NCI-H187 (cell line): ENCODE measurements around the gene CDH11.

Experiments used
- DNase-seq, 2 experiments: peaks; one replicate each; lab custom pipeline; 2025; lab: John Stamatoyannopoulos, UW

Gene CDH11

DNA sequence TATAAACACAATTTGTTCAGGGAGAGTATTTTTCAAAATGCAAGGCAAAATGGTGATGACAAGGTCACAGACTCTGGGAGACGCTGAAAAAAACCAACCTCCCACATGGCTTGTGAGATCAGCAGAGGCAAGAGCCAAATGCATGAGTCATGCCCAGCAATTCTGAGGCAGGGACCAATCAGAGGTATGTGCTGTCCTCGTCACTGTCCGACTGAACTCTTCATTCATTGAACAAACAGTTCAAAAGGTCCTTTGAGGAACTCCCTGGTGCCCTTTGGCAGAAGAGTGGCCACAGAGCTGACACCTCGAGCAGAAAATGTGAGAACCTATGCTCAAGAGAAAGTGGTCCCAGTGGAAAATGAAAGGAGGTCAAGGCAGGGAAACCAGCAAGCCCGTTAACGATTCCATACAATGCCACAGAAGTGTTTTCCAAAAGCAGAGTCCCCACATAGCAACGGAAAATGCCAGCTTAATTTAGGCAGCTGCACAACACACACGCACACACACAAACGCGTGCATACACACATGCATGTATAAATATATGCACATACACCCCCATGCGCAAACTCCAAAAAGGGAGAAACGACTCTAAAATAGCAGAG, 50.9 kb downstream of the CDH11 start:
- no peak for DNase-seq

DNA sequence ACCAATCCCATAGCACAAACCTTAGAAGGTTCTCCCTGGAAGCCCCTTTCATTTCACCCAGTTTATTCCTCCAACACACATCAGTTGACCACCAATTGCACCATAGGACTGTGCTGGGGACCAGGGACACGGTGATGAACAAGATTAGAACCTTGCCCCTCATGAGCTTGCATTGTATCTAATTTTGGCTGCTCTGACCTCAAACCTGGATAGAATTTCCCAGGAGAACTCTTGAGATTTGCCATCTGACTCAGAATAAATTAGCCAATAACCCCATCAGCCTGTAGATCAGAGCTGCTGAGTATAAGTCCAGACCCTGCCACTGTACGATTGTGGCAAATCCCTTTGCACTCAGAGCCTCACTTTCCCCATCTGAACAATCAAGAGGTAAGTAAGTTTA, 52.1 kb downstream of the CDH11 start:
- DNase-seq = no peak

DNA sequence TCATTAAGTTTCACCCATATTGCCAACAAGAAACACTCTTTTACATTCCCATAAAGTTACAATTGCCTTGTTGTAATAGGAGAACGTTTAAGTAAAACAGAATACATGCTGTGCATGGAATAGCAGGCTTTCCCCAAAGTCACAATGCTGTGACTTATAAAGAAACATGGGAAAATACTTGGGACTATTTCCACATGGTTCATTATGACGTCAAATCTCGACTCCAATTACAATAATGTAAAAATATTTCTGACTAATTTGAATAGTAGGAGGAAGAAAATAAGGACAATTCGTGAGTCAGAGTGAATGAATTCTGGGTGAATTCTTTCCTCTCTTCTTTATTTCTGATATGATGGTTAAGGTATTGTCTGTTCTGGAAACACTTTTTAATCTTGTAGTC, 52.8 kb downstream of the CDH11 start:
- DNase-seq = no peak

DNA sequence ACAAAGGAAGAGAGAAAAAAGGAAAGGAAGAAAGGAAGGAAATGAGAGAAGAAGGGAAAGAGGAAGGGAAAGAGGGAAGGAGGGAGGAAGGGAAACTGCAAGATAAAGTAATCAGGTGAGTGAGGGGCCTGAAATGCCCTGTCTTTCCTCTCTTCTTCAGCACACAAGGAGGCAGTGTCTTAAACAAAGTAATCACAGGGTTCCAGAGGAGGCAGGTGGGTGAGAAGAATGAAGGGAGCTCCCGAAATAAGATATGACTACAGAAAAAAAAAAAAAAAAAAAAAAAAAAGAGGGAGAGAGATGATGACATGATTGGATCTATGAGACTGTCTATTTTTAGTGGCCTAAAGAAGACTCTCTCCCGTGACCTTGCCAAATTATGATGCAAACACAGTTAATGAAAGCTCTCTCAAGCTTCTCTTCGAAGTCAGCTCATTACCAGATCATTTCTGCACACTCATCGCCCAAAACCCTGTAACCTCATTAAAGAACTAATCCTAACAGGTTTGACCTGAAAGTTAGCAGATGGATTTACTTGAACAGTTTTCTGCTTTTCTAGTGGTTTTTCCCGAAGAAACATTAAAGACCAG, 53.6 kb downstream of the CDH11 start:
- no peak for DNase-seq

DNA sequence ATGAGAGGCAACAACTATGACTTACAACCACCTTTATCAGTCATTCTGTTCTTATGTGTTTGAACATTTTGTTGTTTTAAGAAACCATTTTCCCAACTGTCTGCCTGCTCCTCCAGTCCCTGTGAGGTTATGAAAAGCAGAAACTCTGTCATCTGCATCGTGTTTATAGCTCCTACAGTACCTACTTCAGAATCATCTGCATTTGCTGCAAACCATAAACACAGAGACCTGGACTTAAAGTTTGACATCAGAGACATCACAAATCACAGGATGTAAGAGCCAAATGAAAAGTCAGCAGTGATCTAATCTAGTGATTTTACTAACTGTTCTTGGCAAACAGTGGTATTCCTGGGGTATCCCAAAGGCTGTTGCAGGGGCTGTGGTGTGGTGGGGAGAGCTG, 55.2 kb downstream of the CDH11 start:
- no peak for DNase-seq

DNA sequence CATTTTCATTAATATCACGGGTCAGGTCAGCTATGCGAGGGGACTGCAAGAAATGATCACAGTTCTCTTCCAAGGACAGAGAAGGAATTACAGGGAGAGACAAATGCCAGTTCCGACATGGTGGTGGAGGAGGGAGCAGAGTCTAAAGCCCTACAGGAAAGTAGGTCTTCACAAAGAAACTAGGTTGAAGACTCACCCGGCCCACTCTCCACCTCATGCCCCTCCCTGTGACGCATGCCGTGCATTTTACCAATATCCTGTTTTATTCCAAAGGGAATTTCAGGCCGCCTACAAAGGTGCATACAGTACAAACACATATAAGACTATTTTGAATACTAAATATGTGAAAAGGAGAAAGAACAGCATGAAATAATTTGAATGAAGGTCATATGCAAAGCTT, 56.8 kb downstream of the CDH11 start:
- DNase-seq = no peak

DNA sequence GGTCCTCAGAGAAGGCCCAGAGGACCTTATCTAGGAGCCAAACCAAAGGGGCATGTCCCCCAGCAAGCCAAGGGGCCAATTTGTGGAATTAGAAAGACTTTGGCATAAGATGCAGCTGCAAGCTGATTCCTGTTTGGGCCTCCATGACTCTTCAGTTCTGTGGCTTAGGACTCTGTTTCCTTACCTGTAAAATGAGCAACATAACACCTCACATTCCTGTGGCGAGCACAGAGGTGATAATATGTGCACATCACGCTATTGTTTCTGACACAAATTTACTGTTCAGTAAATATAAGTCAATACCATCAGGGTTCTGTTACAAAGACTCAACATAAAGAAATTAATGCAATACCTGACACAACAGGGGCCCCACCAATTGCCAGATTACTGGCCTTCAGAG, 57.7 kb downstream of the CDH11 start:
- no peak for DNase-seq

DNA sequence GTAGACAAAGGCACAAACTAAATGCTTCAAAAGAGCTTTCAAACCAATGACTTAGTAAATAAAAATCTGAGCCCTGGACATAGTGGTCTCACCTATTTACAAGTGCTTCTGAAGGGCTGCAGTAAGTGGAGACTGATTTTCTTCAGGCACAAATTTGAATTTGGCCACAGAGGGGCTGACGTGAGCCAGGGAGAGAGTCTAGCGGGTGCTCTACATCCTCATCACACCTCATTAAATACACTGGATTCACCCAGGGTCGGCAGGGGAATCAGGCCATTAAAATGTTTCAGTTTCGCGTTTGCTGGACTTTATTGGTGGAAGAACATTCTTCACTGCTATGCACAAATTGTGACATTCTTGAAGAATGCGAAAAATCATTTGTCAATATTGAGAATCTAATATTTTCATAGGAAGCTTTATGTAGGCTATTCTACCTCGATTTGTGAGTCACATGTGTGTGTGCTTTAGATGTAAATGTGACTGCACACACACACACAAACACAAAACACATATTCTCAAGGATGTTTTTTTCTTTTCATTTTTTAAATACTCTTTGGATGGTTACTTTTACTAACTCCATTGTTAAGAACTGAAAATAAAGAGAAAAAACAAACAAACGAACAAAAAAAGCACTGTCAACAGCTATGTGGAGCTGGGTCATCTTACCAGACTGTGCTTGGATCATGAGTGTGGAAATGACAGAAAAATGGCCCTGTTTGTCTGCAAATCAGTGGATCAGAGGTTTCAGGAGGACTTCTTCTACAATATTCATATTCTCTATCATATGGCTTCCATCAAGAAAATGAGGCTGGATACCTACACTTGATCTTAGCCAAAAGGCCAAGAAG, 58.9 kb downstream of the CDH11 start:
- DNase-seq = no peak

DNA sequence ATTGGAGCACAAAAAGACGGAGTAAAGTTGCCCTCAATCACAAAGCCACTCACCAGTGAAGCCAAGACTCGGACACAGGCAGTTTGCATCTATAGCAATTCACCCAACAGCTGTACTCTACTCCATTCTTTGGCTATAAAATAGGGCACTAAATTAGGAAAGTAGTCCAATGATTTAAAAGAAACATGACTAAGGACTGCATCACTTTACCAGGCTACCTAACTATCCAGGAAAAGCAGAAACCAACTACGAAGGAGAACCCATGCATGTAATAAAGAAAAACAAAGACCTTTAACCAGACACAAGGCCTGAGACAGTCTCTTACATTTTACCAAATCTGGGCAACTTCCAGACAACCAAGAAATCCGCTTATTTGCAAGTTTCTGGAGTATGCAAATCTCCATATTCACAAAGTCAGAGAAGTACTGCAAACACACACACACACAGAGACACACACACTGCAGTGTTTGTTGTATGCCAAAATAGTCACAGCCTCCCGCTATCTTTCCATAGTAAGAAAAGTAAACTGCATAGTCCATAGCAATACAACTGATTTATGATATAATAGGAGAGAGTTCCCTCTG, 59.8 kb downstream of the CDH11 start:
- DNase-seq = no peak

DNA sequence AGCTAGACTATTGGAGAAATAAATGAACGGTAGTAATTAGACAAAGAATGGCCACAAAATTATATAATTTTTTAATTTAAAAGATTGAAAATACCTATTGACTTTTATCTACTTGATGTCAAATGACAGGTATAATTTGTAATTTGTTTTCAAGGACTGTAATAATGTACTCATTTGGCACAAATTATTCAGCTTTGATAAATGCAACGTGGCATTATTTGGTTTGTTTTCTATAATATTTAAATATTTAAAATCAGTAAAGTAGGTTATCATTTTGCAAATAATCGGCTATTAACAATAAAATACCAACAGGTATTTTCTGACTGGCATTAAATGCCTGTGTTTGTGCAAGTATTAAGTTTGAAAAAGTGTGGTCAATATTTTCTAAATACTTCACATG, 60.6 kb downstream of the CDH11 start:
- DNase-seq = no peak

DNA sequence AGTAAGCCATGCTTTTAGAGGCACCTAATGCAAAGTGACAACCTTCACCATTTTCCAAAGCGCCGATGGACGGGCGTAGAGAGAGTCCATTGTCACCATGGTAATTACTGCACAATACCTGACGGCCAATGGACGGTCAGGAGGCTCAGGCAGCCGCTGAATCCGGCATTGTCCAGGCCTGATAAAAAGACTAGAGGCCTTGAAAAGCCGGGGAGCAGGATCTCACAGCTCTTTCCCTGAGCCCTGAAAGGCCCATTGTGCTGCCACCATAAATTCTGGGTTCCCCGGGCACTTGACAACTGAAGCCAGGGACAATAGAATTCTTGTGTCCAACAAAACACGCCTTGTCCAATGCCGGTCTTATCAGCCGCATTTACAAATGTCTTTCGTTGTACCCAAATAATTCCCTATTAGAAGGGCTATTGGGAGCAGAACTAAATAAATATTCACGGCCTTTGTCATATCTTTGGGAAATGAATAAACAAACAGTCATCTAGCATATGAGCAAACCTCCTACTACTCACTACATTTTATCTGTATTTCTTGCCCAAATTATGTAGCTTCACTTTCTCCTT, 62.4 kb downstream of the CDH11 start:
- DNase-seq = no peak

DNA sequence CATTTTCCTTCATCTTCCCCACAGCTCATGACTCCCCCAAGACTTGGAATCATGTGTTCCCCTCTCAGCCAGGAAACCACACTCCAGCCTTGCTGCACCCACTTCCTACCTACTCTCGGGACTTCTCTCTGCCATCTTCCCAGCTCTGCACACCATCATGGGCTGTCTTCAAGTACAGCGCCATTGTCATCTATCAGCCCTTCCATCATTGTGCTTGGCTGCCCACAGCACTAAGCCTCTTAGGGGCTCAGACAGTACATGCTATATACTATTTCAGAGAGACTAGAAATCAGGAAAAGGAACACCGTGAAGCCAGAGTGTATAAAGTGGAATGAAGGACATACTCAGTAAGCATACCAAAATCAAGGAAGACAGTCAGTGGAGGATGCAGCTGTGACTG, 64.7 kb downstream of the CDH11 start:
- no peak for DNase-seq

DNA sequence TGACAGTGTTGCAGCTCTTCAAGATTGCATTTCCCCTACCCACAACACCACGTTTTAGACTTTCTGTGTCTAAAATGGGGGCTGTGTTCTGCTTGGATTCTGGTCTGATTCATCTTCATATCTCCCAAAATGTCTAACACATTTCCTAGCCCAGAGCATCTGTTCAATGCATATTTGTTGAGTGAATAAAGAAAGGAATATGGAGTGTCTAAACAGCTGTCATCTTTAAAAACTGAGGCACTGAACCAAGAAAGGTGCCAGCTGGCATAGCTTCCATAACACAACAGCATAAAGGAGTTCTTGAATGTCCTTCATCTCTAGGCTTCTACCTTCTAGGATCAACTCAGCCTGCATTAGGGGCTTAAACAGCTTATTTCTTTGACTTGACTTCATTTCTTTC, 67.4 kb downstream of the CDH11 start:
- DNase-seq = no peak

DNA sequence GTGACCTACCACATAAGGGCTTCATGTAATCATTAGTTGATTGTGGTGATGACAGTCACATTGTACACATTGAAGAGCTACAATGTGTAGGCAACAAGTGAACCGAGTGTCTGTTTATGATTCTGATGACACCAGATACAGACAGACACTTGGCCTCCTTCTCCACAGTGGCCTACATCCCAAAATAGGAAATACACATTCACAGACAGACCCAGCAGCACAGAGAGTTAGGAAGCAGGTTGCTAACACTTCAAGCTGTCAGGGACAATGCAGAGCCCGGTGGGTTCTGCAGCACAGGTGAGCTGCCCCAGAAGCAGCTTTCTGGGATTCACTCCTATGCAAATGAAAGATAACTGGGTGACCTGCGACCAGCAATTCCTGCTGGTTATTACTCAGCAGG, 72.2 kb downstream of the CDH11 start:
- DNase-seq = no peak

DNA sequence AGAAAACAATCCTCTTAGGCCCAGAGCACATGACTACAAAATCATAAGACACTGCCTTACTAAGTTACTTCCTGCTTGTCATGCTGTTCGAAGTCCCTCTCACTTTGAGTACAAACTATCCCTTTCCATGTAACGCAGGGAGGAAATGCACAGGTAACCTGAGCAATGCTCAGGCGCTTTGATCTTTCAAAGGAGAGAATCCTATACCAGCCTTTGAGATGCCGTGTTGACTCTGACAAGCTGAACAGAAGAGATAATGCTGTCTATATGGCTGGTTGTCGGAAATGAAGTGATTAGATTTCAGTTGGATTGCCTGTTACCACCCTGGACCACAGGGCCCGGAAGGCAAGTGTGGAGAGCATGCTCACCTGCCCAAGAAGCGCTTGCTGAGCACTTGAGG, 75.9 kb downstream of the CDH11 start:
- no peak for DNase-seq

DNA sequence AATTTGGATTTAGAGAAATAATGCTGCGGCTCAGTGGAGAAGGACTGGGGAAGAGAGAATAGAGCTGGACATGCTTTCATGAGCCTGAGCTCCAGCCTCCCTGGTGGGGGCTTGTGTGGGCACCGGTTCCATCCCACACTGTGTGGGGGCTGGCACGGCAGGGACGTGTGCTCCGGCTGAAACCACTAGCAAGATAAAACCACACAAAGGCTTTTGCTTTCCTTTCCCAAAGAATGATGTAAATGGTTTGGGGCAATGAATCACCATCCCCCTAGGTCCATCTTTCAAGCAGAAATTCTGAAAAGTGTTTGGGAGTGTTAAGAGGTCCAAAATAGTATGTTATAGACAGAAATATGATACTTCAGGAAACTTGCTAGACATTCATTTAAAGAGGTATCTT, 77.0 kb downstream of the CDH11 start:
- no peak for DNase-seq

DNA sequence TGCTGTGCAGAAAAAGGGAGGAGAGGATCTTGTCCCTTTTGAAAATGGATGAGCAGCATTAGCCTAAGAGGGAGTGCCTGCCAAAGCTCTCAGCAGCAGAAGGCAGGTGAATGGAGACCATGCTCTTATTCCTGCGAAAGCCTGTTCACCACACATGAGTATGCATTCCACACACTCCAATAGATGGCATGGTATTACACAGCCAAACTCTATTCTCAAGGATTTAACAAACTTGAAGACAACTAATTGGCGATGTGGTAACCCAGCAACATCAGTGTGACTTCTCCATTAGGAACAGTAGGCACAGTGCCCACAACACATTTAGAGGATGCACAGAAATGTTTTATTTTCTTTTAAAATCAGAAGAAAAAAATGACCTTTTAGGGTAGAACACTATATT, 77.8 kb downstream of the CDH11 start:
- DNase-seq = no peak

DNA sequence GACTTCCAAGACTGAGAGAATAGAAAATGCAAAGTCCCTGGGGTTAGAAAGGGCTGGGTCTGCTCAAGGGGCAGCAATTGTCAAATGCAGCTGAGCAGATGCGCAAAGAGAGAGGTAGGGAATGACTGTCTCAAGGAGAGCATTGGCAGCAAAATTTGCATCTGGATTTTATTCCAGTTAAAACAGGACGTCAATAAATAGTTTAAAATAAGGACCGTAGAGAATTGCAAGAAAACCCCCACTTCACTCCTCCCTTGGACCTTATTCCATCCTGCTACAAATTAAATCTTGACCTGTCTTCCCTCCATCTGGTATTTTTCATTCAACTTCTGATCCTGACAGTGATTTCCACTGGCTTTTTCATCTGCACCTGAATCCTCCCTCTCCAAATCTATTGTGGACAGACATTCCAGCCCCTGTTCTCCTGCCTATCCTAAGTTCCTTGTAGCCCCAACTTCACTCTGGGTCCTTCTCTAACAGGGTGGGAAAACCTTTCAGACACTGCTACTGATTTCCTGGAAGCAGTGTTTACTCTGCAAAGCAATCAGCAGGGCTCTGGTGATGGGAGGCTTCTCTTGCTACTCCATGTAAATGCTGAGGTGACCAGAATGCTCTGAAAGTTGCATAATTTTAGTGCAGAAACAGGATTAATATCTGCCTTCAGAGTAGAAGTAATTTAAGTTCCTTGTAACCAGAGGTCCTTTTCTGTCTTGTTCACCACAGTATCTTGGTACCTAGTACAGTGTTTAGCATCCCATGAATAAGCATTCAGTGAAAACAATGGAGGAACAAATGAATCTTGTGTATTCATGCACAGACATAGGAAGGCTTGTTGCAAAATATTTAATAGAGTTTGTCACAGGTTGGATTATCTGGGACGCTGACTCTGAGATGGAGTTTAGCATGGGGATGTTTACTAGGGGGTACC, 79.2 kb downstream of the CDH11 start:
- DNase-seq = no peak

DNA sequence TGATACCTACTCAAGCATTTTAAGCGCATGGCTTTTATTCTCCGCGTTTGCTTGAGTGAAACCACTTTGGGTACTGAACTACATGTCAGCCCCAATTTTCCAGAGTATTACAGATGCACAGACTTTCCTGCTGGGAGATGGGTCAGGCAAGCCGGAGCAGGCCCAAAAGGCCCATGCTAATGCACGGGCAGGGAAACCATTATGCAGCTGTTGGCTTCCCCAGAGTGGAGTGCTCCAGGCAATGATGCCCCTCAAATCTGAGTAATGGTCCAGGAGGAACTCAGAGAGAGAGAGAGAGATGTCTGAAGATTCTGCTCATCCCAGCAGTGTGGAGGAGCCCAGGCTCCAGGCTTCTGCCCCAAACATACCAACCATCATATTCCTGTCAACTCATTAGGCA, 80.2 kb downstream of the CDH11 start:
- no peak for DNase-seq

DNA sequence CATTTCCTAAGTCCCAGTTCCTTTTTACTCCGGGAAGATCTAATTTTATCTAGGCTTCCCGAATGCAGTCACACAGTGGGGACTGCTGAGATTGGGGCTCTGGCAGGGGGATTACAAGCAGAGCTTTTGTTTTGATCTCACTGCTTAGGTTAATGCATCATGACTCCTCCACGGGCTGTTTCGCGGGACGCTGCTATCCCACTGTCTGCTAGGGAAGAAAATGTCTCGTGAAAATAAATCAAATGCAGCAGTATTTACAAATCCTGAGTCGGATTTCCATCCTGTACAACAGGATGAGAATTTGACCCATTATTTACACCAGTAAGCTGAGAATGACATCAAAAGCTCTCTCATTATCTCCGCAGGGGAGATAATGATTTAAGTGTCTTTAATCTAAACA, 83.8 kb downstream of the CDH11 start:
- no peak for DNase-seq

DNA sequence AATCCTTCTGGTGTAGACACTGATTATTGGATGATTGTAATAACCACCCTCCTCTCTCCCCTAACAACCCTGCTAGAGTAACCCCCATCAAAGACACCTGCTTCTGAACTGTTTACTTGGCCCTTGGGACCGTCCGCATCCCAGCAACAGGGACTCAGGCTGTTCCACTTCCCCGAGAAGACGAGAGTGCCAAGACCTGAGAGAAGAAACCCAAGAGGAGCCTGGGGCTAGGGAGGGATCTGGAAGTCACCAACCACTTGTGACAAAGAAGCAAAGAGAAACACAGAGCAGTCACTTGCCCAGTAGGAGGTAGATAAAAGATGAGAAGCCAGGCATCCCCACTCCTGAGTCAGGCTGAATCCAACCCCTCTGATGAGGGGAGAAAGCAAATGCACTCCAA, 84.3 kb downstream of the CDH11 start:
- DNase-seq = no peak

DNA sequence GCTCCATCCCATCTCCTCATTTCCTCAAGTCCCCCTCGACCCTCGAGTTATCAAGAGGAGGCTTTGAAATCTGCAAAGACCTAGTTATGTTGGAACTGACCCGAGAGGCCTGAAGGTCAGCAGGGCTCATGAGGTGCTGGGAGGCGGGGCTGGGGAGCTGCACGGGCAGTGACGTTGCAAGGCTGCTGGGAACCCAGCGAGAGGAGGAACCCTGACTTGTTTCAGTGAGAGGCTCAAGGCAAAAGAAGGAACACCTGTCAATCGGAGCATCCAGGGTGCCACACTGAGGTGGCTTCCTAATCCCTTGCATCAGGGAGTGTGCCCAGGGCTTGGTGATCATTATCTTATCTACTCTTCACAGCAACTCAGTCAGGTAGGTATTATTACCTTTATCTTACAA, 86.9 kb downstream of the CDH11 start:
- DNase-seq = no peak
